NOMO-1 treated with DMSO at 0.1 percent for 48 hours (cell line): ENCODE measurements around the gene ABHD11.
"Not testable (repeated sequence)": the region's sequence is repeated elsewhere in the genome, so short reads cannot be mapped to it uniquely, and the experiment has no call there.

Source experiments
- DNase-seq: peaks from one replicate; lab custom pipeline; 2025; ENCODE audit not compliant: unreplicated experiment; lab: John Stamatoyannopoulos, UW

Gene ABHD11

DNA sequence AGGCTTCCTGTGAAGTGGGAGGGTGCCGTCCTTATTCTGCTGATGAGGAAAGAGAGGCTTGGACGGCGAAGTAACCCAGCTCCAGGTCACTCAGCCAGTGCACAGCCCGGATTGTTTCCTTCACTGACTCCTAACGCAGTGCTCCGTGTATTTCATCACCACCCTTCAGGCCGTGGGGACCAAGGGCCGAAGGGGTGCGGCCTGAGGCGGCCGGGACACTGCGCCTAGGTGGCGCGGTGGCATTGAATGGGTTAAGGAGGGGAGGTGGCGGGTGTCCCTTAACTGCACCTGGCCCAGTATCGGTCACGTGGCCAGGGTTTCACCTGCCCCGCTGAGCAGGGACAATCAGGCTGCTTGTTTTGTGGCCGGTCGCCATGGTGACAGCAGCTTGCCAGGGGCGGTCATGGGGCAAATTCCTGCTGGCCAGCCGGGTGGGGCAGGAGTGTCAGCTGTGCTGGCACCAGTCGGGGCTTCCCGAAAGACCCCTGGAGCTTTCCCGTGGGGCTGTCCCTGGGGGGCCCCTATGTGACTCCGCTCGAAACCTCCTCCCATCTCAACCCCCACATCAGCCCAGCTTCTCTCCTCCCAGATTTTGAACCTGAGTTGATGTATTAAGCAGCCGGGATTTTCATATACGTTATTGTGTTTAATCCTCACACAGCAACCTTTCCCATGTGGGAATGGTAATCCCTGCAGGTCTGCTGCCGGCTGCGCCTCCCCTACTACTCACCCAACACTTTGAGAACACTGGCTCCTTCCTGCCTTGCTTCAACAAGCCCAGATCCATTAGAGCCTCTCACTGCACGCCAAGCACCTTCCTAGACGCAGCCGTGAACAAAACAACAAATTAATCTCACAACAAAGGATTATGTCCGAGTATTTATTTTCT, 4.4 kb upstream of the ABHD11 start:
- no peak for DNase-seq

DNA sequence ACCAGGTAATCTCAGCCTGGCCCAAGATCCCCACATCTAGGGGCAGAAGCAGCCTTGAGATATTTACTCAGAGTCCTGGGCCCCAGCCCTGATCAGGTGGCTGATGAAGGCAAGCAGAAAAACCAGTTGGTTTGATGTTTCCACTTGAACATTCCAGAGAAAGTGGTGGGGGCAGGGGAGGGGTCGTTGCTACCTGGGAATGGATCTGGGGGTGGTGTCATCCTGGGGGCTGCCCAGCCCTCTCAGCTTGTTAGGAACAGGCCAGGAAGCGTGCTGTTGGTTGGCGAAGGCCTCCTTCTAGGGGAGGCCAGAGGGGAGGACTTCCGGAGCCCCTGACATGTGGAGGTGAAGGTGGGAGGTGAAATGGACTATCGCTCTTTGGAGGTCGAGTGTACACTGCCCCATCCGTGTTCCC, 3.7 kb upstream of the ABHD11 start:
- DNase-seq, result no peak

DNA sequence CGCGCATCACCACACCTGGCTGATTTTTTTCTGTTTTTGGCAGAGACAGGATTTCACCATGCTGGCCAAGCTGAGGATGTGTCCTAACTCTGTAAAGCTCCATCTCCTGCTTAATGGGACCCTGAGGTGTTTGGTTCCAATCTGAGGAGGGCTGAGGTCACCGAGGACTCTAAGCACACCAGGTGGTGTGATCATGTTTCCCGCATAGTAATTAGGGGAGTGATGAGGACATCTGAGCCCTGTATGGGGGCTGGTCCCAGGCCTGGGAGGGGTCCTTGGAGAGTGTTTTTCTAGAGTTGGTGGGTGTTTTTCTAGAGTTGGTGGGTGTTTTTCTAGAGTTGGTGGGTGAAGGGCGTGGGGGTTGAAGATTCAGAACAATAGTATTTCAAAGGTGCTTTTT, 3.0 kb upstream of the ABHD11 start:
- no peak for DNase-seq

DNA sequence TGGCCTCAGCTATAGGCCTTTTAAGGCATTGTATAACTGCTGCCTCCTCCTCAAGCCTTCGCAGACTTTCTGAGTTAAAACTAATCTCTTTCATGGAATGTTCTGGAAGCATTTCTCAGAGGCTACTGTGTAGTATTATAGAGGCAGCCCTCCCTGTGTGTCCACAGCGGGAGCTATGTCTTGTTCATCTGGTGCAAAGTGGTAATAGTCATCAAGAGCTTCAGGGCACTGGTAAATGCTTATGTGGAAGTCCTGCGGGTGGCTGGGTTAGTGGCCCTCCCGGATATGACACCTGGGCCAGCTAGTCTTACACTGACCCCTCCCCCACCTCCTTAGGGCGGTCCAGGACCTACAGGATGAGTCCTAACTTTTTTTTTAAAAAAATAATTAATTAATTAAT, 2.2 kb upstream of the ABHD11 start:
- no peak for DNase-seq

DNA sequence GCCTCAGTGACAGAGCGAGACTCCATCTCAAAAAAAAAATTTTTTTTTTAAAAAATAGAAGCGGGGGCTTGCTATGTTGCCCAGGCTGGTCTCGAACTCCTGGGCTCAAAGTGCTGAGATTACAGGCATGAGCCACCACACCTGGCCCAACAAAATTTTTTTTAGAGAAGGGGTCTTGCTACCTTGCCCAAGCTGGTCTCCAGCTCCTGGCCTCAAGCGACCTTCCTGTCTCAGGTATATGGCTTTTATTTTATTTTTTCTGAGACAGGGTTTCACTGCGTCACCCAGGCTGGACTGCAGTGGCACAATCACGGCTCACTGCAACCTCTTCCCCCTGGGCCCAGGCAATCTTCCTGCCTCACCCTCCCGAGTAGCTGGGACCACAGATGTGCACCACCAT, 1.6 kb upstream of the ABHD11 start:
- no peak for DNase-seq

DNA sequence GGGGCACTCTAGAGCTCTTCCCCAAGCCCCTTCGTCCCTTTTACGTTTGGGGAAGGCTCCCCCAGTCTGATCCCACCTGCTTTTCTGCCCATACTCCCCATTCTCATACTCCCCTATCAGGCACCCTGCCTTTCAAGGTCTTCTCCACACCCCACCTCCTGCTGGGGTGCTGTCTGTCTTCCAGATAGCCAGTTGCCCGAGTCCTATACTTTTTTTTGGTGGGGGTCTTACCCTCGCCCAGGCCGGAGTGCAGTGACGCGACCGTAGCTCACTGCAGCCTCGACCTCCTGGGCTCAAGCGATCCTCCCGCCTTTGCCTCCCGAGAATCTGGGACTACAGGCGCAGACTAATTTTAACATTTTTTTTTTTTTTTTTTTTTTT, 775 bp upstream of the ABHD11 start:
- no peak for DNase-seq

DNA sequence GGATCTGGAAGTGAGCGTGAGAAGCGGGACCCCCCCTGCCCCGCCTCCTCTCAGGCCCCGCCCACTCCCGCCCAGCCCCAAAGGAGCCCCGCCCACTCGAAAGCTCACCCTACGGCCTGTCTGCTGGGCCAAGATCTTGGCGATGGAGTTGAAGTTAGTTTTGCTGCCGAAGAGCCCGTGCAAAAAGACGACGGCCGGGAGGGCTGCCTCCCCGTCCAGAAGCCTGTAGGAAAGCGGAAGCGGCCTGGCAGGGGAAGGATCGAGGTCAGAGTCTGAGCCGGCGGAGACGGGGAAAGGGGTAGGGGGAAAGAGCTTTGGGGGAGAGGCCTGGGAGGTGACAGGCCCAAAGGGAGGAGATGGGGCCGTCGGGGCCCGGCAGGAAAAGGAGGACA, 386 bp downstream of the ABHD11 start:
- DNase-seq, result peak; percentile 84

DNA sequence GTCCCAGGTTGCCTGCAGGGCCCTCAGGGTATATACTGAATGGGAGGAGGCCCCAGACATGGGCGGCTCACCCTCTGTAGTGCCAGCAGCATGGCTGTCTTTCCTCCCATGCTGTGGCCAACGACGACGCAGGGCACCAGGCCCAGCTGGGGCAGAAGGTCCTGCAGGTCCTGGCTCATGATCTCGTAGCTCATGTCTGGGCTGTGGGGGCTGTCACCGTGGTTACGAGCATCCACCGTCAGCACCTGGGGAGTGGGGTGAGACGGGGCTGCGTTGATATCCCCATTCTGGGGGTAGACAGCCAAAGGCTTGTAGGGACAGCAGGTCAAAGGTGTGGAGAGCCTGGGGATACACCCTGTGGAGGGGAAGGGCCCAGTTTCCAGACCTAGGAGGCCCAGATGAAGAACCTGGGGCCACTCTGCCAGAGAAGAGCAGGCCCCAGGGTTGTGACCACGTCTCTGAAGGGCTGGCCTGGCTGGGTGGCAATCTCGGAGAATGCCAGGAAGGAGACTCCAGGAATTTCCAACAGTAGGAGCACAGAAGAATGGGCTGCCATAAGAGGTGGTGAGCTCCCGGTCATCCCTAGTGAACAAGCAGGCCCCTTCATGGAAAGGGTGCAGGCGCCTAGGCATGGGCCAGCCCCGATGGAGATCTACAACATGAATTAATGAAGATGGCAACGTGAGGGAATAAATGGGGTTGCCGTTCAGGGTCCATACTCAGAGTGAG, 947 bp downstream of the ABHD11 start:
- no peak for DNase-seq

DNA sequence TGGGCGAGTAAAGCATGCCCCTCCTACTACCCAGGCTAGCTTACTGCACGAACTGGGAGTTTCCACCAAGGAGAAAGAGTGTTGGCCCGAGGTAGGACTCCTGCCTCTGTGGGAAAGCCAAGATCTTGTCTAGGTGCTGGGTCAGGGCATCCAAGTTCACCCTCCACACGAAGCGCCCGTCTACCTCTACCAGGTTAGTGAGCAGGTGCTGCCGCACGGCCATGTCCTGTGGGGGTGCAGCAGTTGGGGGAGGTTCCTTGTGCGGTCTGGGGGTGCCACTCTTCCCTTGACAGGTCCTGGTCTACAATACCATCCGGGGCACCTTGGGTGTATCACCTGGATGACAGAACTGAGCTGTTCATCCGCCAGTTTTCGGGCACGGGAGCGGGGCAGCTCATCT, 1.7 kb downstream of the ABHD11 start:
- DNase-seq, result no peak

DNA sequence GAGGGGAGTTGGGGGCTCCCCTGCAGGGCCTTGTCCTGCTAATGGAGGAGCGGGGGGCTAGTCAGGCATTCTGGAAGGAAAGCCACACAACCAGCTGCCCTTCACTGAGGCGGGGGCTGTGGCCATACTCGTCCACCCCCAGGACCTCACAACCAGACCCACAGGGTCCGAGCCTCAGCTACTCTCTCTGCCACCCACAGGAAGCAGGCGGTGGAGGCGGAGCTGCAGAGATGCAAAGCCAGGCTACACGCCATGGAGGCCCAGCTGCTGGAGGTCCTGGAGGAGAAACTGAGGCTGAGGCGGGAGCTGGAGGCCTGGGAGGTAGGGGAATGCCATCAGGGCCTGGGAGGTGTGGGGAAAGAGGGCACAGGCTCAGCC, 3.1 kb downstream of the ABHD11 start:
- DNase-seq, result no peak

DNA sequence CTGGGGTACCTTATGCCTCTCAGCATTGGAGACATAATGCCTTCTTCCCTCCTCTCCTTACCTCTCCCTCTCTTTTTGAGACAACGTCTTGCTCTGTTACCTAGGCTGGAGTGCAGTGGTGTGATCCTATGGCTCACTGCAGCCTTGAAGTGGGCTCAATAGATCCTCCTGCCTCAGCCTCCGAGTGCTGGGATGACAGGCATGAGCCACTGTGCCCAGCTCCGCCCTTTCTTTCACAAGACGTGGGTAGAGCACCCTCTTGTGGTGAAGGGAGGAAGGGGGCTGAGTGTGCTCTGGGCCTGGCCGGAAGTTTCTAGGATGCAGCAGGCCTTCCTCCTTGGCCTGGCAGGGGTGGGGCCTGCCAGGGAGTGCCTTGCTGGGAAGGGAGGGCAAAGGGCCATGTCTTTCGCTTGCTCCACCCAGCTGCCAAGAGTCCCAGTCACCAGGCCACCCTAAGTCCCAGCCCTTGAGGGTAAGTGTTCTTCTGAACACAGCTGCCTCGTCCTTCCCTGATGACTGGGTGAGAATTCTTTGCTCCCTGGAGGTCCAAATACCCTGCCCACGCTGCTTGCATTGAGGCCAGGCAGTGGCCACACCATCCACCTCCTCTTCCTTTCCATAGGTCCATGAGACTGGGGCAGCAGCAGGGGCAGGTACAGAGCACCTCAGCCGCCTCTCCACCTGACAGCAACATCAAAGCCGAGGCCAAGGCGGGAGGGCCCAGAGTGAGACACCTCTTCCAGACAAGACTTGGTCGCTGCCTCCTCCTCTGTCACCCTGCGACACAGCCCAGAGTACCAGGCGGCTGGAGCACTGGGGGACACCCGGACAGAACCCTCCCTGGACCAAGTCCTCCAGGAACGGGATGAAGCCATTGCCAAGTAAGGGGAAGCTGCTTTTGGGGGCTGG, 3.7 kb downstream of the ABHD11 start:
- DNase-seq, result peak; percentile 99

DNA sequence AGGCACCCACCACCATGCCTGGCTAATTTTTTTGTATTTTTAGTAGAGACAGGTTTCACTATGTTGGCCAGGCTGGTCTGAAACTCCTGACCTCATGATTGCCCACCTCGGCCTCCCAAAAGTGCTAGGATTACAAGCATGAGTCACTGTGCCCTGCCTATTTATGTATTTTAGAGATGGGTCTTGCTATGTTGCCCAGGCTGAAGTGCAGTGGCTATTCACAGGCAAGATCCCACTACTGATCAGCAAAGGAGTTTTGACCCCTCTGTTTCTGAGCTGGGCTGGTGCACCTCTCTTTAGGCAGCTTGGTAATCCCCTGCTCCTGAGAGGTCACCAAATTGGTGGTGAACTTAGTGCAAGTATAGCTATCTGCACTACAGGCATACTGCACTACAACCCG, 6.2 kb downstream of the ABHD11 start:
- no peak for DNase-seq

DNA sequence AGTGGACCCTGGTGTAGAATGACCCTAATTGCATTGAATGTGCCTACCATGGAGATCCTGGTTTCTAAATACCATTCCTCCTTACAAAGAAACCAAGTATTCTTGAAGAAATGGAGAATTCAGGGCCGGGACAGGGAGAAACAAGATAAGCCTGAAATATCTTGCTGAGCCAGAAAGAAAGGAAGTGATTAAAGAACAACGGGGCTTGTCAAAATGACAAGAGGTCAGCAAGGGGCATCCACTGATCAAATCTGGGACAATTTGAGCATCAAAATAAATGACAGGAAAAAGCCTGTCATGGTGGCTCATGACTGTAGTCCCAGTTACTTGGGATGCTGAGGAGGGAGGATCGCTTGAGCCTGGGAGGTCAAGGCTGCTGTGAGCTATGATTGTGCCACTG, 8.1 kb downstream of the ABHD11 start:
- DNase-seq, result no peak

DNA sequence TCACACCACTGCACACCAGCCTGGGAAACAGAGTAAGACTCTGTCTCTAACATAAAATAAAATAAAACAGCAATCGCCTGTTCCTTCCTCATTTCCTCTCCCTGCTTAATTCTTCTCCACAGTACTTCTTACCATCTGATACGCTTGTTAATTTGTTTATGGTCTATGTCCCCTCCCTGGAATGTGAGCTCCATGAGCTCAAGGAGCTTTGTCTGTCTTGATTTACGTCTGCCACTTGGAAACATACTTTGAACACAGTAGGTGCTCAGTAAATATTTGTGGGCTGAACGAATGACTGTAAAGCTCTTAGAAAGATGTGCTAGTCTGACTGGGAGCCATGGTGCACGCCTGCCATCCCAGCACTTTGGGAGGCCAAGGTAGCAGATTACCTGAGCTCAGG, 10.1 kb downstream of the ABHD11 start:
- no peak for DNase-seq

DNA sequence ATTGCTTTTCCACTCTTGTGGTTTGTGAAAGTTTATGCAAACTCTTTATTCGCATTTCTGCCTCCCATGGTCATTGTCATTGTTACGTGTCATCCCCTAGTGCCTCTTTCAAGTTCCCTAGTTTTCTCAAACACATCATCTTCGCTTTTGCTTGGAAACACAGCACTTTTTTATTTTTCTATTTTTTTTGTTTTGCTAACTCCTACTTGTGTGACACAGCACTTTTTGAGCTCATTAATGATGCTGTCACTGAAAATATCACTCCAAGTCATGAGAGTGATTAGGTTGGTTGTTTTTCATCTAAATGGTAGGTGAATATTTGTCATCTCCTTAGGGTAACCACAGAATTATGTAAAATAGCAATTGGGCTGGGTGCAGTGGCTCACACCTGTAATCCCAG, 10.7 kb downstream of the ABHD11 start:
- DNase-seq, result no peak

DNA sequence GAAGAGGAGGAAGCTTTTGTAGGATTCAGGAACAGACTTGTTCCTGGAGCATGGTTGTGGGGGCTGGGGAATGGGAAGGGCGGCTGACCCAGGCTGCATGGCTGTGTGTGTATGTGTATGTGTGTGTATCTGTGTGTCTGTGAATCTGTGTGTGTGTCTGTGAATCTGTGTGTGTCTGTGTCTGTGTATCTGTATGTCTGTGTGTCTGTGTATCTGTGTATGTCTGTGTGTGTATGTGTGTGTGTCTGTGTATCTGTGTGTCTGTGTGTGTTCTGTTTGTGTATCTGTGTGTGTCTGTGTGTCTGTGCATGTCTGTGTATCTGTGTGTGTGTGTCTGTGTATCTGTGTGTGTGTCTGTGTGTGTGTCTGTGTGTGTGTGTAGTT, 12.5 kb downstream of the ABHD11 start:
- DNase-seq, result no peak

DNA sequence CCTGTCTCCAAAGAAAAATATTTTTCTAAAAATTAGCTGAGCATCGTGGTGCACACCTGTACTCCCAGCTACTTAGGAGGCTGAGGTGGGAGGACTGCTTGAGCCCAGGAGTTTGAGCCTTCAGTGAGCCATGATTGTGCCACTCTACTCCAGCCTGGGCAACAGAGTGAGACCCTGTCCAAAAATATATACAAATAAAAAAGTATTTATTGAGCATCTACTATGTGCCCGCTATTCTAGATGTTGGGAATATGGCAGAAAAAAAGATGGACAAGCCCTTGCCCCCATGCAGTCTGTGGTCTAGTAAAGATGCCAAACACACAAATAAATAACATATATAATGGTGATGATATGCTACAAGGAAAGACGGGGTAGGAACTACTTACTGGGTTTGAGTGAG, 14.8 kb downstream of the ABHD11 start:
- no peak for DNase-seq

DNA sequence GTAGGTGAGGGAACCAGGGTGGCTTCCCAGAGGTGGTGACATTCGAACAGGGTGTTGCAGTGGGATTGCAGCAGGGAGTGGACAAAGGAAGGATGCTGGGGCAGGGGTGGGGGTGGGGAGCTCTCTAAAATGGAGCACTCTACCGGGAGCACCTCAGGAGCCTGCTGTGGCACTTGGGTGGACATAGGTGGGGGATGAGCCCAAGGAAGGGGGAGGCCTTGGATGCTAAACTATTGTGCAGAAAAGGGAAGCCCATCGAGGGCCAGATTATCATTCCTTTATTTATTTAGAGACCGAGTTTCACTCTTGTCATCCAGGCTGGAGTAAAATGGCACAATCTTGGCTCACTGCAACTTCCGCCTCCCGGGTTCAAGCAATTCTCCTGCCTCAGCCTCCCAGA, 15.8 kb downstream of the ABHD11 start:
- no peak for DNase-seq

DNA sequence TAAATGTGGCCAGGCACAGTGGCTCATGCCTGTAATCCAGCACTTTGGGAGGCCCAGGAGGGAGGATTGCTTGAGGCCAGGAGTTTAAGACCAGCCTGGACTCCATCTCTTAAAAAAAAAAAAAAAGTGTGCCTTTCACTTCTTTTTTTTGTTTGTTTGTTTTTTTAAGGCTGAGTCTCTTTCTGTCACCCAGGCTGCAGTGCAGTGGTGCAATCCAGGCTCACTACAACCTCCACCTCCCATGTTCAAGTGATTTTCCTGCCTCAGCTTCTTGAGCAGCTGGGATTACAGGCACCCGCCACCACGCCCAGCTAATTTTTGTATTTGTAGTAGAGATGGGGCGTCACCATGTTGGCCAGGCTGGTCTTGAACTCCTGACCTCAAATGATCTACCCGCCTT, 16.4 kb downstream of the ABHD11 start:
- DNase-seq, result peak; percentile 49

DNA sequence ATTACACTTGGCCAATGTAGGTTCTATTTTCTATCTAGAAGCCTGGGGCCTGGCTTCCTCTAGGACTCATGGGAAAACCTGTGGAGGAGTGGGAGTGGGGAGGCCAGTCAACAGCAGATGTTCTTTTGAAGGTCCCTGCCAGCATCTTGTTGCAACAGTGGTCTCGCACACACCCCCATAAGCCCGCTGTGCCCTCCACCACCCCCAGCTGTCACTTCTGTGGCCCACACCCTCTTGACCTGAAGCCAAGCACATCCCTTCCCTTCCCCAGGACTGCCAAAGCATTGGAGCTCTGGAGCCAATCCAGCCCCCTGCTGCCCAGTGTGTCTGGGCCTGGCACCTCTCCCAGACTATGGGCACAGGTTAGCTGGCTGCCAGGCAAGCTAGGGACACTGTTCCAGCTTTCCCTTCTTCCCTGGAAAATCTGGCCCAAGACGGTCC, 17.2 kb downstream of the ABHD11 start:
- DNase-seq, result no peak

DNA sequence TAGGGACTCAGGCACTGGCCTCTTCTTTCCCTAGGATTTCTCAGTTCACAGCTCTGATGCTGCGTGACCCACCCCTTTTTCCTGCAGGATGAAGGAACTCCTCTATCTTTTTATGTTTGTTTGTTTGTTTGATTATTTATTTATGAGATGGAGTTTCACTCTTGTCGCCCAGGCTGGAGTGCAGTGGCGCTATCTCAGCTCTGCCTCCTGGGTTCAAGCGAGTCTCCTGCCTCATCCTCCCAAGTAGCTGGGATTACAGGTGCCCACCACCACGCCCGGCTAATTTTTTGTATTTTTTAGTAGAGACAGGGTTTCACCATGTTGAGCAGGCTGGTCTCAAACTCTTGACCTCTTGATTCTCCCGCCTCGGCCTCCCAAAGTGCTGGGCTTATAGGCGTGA, 18.2 kb downstream of the ABHD11 start:
- not testable (repeated sequence) for DNase-seq

DNA sequence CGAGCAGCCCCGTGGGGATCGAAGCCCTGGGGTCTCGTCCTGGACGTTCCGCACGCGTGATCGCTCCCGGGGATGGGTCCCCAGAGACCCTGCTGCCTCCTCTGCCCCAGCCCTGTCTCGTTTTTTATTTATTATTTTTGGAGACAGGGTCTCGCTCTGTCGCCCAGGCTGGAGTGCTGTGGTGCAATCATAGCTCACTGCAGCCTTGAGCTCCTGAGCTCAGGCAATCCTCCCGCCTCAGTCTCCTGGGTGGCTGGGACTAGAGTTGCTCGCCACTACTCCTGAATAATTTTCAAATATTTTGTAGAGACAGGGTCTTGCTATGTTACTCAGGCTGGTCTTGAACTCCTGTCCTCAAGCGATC, 18.8 kb downstream of the ABHD11 start:
- DNase-seq, result no peak
